Dendritic cell treated with granulocyte-macrophage colony-stimulating factor and Interleukin-4, amounts not matched to agents 40 ng/mL and 50 ng/mL, for 4 days (primary cell): ENCODE data around the gene LTB4R.

Experiments used
- H3K27ac Mint-ChIP-seq: one replicate; pipeline ENCODE4 v1.8.0; 2022; ENCODE audit warnings: mild to moderate bottlenecking, mixed read lengths
- H3K27me3 Mint-ChIP-seq: one replicate; pipeline ENCODE4 v1.8.0; 2022; ENCODE audit warnings: mild to moderate bottlenecking, mixed read lengths
- H3K36me3 Mint-ChIP-seq: one replicate; pipeline ENCODE4 v1.8.0; 2022; ENCODE audit warnings: low read depth, mixed read lengths
- H3K4me1 Mint-ChIP-seq: one replicate; pipeline ENCODE4 v1.8.0; 2022; ENCODE audit warnings: low read depth, mixed read lengths
- H3K4me3 Mint-ChIP-seq: one replicate; pipeline ENCODE4 v1.8.0; 2022; ENCODE audit warnings: mild to moderate bottlenecking, moderate library complexity, mixed read lengths
- H3K9me3 Mint-ChIP-seq: one replicate; pipeline ENCODE4 v1.8.0; 2022; ENCODE audit warnings: mixed read lengths
- intact Hi-C: fragments of 100-400 bp; cut with micrococcal nuclease; formaldehyde crosslinking; loops from one replicate; pipeline ENCODE4 v1.15.0; 2022

LTB4R gene, protein sequence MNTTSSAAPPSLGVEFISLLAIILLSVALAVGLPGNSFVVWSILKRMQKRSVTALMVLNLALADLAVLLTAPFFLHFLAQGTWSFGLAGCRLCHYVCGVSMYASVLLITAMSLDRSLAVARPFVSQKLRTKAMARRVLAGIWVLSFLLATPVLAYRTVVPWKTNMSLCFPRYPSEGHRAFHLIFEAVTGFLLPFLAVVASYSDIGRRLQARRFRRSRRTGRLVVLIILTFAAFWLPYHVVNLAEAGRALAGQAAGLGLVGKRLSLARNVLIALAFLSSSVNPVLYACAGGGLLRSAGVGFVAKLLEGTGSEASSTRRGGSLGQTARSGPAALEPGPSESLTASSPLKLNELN

DNA sequence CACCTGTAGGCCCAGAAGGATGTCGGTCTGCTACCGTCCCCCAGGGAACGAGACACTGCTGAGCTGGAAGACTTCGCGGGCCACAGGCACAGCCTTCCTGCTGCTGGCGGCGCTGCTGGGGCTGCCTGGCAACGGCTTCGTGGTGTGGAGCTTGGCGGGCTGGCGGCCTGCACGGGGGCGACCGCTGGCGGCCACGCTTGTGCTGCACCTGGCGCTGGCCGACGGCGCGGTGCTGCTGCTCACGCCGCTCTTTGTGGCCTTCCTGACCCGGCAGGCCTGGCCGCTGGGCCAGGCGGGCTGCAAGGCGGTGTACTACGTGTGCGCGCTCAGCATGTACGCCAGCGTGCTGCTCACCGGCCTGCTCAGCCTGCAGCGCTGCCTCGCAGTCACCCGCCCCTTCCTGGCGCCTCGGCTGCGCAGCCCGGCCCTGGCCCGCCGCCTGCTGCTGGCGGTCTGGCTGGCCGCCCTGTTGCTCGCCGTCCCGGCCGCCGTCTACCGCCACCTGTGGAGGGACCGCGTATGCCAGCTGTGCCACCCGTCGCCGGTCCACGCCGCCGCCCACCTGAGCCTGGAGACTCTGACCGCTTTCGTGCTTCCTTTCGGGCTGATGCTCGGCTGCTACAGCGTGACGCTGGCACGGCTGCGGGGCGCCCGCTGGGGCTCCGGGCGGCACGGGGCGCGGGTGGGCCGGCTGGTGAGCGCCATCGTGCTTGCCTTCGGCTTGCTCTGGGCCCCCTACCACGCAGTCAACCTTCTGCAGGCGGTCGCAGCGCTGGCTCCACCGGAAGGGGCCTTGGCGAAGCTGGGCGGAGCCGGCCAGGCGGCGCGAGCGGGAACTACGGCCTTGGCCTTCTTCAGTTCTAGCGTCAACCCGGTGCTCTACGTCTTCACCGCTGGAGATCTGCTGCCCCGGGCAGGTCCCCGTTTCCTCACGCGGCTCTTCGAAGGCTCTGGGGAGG lies at the start of gene LTB4R:
Gene LTB4R (plus strand): TSS at position 857 of the 959 bp plus-strand sequence. CDS start 4,150 bp downstream, outside the sequence.
- peak within 1 kb of the TSS; percentile 77 for H3K4me3 Mint-ChIP-seq
- H3K9me3 Mint-ChIP-seq, result no peaks in the 10 kb centered on the region
- H3K4me1 Mint-ChIP-seq, result peaks cover 91% of the 10 kb centered on the region
- H3K27ac Mint-ChIP-seq, result peak within 1 kb of the TSS; percentile 66
- H3K36me3 Mint-ChIP-seq, result peaks cover 58% of the 10 kb centered on the region
- H3K27me3 Mint-ChIP-seq, result no peaks in the 10 kb centered on the region
- intact Hi-C loops, result no loop called here

DNA sequence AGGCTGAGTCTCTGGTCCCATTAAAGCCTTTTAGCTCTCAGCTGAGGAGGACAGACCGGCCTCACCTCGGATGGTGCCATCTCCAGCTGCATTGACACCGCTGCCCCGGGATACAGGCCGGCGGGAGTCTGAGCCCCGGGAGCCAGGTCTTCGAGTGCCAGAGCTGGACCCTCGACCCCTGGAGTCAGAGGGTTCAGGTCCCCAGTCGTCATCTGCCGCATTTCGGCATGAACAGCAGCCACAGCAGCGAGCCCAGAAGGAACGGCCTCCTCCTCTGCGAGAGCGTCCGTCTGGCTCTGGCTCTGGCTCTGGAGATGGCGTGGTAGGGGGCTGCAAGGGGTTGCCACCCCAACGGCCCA lies 49.4 kb upstream of the LTB4R start:
- no peak overlapping the region for H3K27ac Mint-ChIP-seq
- peaks cover 66% of the 10 kb centered on the region for H3K36me3 Mint-ChIP-seq
- no peak overlapping the region for H3K4me3 Mint-ChIP-seq

DNA sequence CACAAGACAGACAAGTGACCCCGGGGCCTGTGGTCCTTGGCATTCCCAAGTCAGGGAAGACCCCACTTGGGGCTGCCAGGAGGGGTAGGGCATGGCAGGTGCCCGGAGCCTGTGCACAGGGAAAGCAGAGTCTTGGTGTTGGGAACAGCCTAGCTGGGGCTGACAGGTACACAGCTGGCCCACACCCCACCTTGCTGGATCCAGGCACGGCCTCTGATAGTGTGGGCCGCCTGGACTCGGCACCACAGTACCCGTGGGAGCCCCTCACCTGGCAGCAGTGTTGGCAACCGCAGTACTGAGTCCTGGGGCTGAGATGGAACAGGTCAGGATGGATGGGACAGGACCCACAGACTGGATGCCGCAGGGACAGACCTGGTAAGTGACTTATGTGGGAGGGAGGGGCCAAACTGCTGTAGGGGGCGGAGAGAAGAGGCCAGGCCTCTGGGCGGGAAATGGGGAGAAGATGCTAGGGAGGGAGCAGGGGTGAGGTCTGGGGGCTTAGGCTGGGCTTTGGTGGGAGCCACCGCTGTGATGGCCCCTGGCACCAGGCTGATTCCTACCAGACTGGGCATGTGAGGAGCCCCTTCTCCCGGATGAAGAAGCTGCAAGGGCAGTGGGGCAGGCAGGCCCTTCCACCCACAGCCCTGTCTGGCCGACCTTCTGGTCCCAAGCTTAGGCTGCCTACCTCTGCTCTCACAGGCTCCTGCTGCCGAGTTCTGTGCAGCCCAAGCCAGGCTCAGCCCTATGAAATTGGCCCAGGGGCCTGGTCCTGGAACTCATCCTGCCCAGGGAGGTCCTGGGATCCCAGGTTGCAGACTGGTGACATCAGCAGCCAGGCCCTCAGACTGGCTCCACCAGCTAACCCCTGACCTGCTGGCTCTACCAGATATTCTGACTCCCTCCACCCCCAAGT lies 48.2 kb upstream of the LTB4R start, which contains the start of gene TGM1:
Gene TGM1 (minus strand): TSS at position 357 of the 913 bp plus-strand sequence. CDS start 825 bp downstream, outside the sequence.
- Mint-ChIP-seq H3K9me3 (no peaks in the 10 kb centered on the region), H3K27me3 (no peaks in the 10 kb centered on the region), H3K27ac (no peak within 1 kb of the TSS), H3K4me3 (no peak within 1 kb of the TSS), H3K36me3 (peaks cover 72% of the 10 kb centered on the region), H3K4me1 (peaks cover 18% of the 10 kb centered on the region)
- intact Hi-C loops, result no loop called here

More for the DNA sequence above, 49.4 kb upstream of the LTB4R start:
- no peaks in the 10 kb centered on the region for H3K27me3 Mint-ChIP-seq
- peaks cover 13% of the 10 kb centered on the region for H3K4me1 Mint-ChIP-seq
- intact Hi-C loops, result no loop called here
- no peaks in the 10 kb centered on the region for H3K9me3 Mint-ChIP-seq

DNA sequence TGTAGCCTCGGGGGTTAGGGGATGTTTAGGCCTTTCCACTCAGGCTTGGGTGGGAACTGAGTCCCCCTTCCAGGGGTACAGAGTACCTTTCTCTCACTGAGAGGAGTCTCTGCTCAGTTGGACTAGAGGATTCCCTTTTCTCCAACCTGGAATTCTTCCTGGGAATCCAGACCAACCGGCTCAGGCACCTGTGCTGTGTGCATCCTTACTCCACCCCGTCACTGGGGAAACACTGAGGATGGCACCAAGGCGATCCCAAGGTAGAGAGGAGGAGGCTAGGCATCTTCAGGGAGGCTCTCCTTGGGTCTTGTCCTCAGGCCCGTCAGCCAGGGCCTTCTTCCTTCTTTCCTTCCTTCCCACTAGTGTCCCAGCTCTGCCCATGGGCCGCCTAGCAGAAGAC lies 47.5 kb upstream of the LTB4R start:
- Mint-ChIP-seq H3K27me3 (no peaks in the 10 kb centered on the region), H3K4me1 (peaks cover 18% of the 10 kb centered on the region), H3K27ac (no peak overlapping the region), H3K4me3 (no peak overlapping the region), H3K36me3 (peaks cover 72% of the 10 kb centered on the region), H3K9me3 (no peaks in the 10 kb centered on the region)
- intact Hi-C loops, result no loop called here

DNA sequence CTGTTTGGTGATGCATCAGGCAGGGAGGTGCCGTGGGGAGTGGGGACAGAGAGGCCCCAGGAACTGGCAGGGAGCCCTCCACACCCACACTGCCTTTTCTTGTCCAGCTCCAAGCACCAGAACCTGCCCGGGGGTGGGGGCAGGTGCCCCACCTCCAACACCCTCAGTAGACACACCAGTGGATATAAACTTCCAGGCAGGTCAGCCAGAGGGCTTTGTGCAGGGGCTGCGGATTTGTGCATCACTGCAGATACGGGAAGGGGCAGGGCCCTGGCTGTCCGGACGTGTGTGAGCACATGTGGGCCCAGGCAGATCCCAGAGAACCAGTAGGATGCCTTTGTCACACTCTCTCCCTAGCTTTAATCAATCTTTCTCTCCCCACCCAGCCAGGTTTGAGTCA lies 47.0 kb upstream of the LTB4R start:
- Mint-ChIP-seq H3K4me1 (peaks cover 20% of the 10 kb centered on the region), H3K9me3 (no peaks in the 10 kb centered on the region), H3K27me3 (no peaks in the 10 kb centered on the region), H3K4me3 (no peak overlapping the region), H3K27ac (no peak overlapping the region), H3K36me3 (peaks cover 72% of the 10 kb centered on the region)
- intact Hi-C loops, result no loop called here

DNA sequence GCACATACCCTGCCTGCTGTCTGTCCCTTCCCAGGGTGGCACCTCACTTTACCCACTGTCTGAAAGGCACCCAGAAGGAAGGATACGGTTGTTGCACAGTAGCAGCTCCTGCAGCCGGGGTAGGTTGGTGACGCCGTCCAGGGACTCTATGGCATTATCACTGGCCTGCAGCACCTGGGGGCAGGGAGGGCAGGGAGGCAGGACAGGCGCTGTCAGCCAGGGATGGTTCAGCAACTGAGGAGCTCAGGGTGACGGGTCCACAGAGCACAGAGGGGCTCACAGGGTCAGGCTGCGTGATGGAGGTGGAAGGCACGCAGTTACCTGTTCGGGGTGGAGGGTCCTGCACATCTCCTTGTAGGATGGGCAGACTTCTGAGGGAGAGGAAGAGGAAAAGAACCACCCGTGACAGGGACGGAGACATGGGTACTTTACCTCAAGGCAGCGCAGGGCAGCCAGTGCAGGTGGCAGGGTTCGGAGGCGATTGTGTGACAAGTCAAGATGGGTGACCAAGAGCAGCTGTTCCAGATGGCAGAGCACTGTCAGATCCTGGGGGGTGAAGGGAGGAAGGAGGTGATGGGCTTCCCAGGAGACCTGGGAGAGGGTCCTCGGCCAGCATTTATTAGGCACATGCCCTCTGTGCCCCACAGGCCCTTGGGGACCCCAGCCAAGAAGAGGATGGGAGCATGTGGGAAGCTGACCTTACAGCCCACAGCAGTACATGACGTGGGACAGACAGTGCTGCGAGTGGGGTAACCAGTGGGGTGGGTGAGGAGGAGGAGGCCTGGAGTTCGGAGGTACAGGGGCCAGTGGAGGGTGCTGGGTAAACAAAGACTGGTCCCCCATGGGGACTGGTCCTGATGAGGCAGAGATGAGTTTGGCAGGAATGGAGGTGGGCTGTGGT lies 44.7 kb upstream of the LTB4R start:
- peaks cover 71% of the 10 kb centered on the region for H3K36me3 Mint-ChIP-seq
- intact Hi-C loops, result no loop called here
- H3K4me1 Mint-ChIP-seq, result peaks cover 31% of the 10 kb centered on the region
- no peaks in the 10 kb centered on the region for H3K27me3 Mint-ChIP-seq
- peak overlapping the region; percentile 11 for H3K27ac Mint-ChIP-seq
- H3K9me3 Mint-ChIP-seq, result no peaks in the 10 kb centered on the region
- H3K4me3 Mint-ChIP-seq, result no peak overlapping the region

DNA sequence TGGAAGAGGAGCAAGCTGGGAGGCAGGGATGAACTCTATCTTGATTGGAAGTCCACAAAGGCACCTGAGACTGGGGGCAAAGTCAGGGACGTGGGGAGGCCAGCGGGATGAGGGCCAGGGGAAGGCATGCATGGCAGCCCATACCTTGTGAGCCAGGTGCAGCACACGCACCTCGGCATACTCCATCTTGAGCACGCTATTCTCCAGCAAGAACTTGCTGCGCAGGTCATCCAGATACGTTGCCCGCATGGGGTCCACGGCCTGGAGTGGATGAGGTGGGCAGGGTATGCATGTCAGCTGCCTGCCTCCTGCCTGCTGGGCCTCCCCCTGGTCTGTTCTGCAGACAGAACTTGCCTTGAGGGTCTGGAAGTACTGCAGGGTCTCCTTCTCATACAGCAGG lies 43.8 kb upstream of the LTB4R start:
- H3K27ac Mint-ChIP-seq, result no peak overlapping the region
- H3K27me3 Mint-ChIP-seq, result no peaks in the 10 kb centered on the region
- no peaks in the 10 kb centered on the region for H3K9me3 Mint-ChIP-seq
- H3K4me3 Mint-ChIP-seq, result no peak overlapping the region
- intact Hi-C loops, result no loop called here
- peaks cover 40% of the 10 kb centered on the region for H3K4me1 Mint-ChIP-seq
- peaks cover 61% of the 10 kb centered on the region for H3K36me3 Mint-ChIP-seq

DNA sequence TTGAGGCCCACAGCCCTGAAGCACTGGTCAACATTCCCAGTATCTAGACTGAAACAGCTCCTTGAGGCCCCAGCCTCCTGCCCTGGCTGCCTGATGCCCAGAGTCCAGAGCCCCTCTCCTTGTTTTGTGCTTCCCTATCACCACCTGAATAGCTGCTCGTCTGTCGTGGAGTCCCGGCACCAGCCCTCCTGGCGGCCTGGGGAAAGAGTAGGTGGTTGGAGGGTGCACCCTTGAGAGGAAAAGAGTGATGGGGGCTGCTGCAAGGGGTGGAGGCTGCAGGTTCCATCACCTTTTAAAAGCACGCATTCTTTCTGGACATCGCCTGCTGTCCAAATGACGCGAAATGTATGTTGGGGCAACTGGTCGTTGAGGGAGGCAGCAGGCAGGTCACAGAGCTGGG lies 43.1 kb upstream of the LTB4R start:
- Mint-ChIP-seq H3K4me3 (no peak overlapping the region), H3K27ac (no peak overlapping the region), H3K9me3 (no peaks in the 10 kb centered on the region), H3K27me3 (no peaks in the 10 kb centered on the region), H3K36me3 (peaks cover 54% of the 10 kb centered on the region), H3K4me1 (peaks cover 47% of the 10 kb centered on the region)
- intact Hi-C loops, result no loop called here

DNA sequence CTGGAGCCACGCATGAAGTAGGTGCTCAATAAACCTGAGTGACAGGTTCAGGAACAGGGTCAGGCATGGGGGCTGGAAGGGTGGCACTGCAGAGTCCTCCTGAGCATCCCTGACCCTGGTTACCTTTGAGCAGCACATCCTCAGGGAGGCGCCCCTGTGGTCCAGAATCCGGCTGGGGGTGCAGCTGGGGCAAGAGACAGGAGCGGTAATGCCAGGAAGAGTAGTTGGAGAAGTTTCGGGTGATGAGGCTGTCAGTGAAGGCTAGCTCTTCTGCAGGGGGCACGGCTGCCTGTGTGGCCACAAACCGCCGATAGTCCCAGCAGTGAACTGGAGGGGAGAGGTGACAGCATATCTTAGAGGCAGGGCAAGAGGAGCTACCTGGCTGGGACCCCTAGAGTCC lies 41.9 kb upstream of the LTB4R start:
- Mint-ChIP-seq H3K27me3 (no peaks in the 10 kb centered on the region), H3K9me3 (no peaks in the 10 kb centered on the region), H3K4me3 (no peak overlapping the region), H3K4me1 (peaks cover 58% of the 10 kb centered on the region), H3K36me3 (peaks cover 45% of the 10 kb centered on the region), H3K27ac (no peak overlapping the region)
- intact Hi-C loops, result no loop called here

DNA sequence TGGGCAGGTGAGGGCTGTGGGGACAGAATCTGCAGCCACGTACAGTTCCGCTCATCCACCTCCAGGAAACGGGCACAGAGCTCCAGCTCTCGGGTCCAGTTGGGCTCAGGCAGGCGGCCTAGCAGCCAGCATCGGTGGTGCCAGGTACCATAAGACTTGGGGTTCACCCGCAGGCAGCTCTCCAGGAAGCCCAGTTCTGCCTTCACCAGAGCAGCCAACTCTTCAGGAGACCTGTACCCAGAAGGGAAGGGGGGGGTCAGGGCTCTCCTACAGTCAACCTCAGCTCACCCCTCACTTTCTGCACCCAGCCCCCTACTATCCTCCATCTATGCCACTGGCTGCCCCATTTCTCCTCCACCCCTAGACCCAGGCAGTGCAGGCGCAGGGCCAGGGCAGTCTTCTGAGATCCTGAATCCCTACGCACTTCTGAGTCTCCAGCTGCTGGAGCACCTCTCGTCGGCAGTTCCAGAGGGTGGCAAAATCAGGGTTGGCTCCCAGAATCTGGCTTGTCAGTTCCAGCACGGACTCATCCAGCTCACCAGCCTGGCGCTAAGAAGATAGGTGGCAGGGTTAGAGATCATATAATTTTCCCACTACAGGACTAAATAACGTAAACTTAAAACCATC lies 41.3 kb upstream of the LTB4R start:
- Mint-ChIP-seq H3K27ac (no peak overlapping the region), H3K36me3 (peaks cover 45% of the 10 kb centered on the region), H3K27me3 (no peaks in the 10 kb centered on the region), H3K4me1 (peaks cover 61% of the 10 kb centered on the region), H3K4me3 (no peak overlapping the region), H3K9me3 (no peaks in the 10 kb centered on the region)
- intact Hi-C loops, result loop anchor here (2.0 kb wide), 1 partner anchor 27 kb away; the partner anchor contains the start of gene TINF2

DNA sequence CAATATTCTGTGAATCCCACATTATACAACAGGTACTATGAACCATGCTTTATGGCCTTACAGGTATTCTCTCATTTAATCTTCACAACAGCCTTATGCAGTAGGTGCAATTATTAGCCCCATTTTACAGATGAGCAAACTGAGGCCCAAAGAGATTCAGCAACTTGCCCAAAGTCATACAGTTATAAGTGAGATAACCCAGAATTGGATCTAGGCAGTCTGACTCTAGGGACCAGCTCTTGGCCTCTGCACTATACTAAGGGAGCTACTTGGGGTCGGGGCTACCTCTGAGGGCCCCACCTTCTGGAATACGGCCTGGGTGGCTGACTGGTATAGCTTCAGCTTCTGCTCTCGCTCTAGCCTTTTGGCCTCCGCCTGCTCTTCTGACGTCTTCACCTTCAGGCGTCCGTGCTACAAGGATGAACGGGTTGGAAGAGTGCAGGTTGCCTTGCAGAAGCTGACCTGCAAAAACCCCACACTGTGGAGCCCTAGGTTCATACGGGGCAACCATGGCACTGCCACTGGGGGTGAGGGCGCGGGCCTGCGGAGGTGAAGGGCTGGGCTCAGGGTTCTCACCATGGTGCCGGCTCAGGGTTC lies 40.7 kb upstream of the LTB4R start:
- Mint-ChIP-seq H3K27ac (peak overlapping the region; percentile 79), H3K9me3 (no peaks in the 10 kb centered on the region), H3K4me1 (peaks cover 67% of the 10 kb centered on the region), H3K27me3 (no peaks in the 10 kb centered on the region), H3K4me3 (peak overlapping the region; percentile 90), H3K36me3 (peaks cover 45% of the 10 kb centered on the region)
- intact Hi-C loops, result loop anchor here (2.0 kb wide), 1 partner anchor 28 kb away; the partner anchor contains the start of gene TINF2
